ENCODE data around the gene SFTPB.

The SFTPB gene

GRCh38 chr2:85702800-85703199 is 34.8 kb upstream of the SFTPB start:
- DNase-seq (ENCODE audit: low read depth in 2 of 2): no peak

DNA sequence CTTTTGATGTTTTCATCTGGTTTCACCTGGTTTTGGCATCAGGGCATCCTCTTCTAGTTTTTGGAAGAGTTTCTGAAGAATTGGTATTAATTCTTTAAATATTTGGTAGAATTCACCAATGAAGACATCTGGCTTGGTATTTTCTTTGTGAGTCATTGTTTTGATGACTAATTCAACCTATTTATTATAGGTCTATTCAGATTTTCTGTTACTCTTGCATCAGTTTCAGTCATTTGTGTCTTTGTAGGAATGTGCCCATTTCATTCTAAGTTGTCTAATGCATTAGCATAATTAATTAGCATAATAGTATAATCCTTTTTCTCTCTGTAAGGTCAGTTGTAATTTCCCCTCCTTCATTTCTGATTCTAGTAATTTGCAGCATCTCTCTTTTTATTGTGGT is 34.2 kb upstream of the SFTPB start:
- no peak for DNase-seq (ENCODE audit: low read depth in 2 of 2)

- DNase-seq (ENCODE audit: low read depth in 2 of 2): no peak
Observed at GRCh38 chr2:85699325-85699724, 31.3 kb upstream of the SFTPB start.

GRCh38 chr2:85698880-85699254 is 30.9 kb upstream of the SFTPB start:
- DNase-seq (ENCODE audit: low read depth in 2 of 2): no peak

DNA sequence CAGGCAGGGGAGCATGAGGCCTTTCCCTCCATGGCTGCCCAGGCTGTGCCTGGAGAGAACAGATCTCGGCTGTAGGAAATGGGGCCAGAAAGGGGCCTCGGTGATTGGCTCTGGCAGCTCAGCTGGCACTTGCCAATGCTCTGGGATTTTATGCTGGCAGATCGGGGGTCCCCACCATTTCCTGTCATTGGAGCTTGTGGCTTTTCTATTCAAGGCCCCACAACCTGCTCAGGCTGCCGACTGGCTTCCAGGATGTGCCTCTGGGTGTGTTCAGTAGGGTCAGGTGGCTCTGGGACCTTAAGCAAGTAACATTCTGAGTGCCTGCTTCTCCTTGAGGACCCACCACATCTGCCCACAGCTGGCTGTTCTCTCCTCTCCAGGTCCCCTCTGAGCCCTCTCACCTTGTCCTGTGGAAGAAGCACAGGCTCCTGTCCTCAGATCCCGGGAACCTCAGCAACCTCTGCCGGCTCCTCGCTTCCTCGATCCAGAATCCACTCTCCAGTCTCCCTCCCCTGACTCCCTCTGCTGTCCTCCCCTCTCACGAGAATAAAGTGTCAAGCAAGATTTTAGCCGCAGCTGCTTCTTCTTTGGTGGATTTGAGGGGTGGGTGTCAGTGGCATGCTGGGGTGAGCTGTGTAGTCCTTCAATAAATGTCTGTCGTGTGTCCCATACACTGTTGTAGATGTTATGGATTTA is 30.3 kb upstream of the SFTPB start:
- no peak for DNase-seq (ENCODE audit: low read depth in 2 of 2)

GRCh38 chr2:85697716-85698115 is 29.7 kb upstream of the SFTPB start:
- no peak for DNase-seq (ENCODE audit: low read depth in 2 of 2)

DNA sequence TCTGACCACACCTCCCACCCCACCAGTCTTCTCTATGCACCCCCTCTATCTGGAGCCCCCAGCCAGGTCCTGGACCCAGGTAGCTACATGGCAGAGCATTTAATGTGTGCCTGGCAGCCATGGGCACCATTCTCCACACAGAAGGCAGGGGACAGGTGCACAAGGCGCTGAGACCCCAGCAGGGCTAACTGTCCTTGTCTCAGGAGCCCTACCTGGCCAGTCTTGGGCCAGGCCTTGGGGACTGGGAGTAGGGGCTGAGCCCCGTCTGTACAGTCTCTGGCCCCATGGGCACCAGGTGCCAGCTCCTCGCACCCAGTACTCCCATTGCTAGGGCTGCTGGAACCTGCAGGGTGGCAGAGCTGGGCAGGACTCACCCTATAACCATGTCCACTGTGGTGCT is 29.1 kb upstream of the SFTPB start:
- no peak for DNase-seq (ENCODE audit: low read depth in 2 of 2)

DNA sequence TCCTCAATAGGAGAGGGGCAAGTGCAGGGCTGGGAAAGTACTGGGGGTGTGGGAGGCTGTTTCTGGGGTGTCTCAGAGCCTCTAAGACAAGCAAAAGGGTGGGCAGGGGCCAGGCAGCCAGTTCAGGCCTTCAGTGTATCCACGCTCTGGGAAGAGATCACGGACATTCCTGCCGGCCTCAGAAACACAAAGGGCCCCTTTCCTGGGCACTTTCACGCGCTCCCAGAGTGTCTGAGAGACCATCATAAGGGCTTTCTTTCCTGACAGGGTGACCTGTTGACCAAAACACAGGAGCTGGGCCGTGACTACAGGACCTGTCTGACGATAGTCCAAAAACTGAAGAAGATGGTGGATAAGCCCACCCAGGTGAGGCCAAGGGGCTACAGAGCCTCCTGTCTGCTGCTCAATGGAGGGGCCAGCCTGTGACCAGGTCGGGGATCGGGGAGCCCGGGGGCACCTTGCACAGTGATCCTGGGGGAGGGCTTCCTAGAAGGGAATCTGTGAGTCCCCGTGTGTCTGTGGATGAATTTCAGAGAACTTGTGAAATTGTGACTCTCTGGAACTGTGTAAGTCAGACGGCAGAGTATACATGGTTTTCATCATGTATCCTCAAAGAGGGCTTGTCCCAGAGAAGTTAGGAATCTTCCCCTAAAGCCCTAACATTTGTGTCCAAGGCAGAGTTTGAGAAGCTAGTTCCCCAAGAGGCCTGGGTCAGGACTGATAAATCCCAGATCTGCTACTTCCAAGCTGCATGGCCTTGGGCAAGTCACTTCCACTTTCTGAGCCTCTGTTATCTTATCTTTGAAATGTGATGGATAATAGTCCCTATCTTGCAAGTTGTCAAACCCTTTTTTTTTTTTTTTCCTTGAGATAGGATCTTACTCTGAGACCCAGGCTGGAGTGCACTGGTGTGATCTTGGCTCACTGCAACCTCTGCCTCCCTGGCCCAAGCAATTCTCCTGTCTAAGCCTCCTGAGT is 28.0 kb upstream of the SFTPB start:
- DNase-seq (ENCODE audit: low read depth in 2 of 2): no peak

GRCh38 chr2:85695121-85695520 is 27.1 kb upstream of the SFTPB start:
- no peak for DNase-seq (ENCODE audit: low read depth in 2 of 2)

DNA sequence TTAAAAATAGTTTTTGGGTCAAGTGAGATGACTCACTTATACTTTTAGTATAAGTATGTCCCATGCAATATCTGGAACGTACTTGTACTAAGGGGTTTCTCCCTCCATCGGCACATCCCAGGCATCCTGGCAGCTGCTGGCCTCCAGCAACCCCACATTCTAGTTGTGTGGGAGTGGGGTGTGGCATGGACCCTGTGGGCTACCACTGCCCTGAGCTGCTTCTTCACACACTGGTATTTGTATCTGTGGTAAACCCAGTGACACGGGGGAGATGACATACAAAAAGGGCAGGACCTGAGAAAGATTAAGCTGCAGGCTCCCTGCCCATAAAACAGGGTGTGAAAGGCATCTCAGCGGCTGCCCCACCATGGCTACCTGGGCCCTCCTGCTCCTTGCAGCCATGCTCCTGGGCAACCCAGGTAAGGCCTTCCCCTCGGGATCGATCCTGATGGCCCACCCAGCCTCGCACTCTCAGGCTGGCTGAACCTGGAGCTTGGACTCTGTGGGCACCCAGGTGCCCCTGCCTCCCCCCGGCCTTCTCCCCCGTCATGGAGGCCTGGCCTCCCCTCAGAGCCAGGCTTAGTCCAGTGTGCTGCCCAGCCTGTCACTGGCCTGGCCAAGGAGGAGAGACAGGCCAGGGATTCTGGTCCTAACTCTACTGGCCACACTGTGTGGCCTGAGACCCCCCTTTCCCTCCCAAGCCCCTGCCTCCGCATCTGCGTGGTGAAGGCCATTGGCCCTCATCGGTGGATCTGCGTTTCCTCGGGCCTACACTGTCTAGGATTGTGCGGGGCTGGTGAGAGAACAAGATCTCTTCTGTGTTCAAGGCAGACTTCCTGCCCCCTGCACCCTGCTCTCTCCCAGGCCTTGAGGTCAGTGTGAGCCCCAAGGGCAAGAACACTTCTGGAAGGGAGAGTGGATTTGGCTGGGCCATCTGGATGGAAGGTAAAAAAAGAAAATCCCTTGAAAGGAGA is 26.3 kb upstream of the SFTPB start, which contains the start of gene GNLY:
Gene GNLY, plus strand, starts transcription at position 307 of the 974 bp plus-strand sequence. Its CDS starts 61 bp downstream, at position 368.
- no peak for DNase-seq (ENCODE audit: low read depth in 2 of 2)

GRCh38 chr2:85692039-85692645 is 24.1 kb upstream of the SFTPB start:
- DNase-seq (ENCODE audit: low read depth in 2 of 2): no peak

DNA sequence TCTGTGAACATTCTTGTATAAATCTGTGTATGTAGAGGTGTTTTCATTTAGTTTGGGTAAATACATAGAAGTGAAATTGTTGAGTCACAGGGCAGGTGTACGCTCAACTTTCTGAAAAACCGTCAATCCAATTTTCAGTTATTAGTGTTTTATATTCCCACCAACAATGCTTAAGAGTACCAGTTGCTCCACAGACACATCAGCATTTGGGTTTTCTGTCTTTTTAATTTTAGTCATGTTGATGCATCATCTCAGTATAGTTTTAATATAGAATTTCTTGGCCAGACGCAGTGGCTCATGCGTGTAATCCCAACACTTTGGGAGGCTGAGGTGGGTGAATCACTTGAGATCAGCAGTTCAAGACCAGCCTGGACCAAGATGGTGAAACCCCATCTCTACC is 22.9 kb upstream of the SFTPB start:
- DNase-seq (ENCODE audit: low read depth in 2 of 2): no peak

GRCh38 chr2:85684806-85685205 is 16.8 kb upstream of the SFTPB start:
- DNase-seq (ENCODE audit: low read depth in 2 of 2): no peak

DNA sequence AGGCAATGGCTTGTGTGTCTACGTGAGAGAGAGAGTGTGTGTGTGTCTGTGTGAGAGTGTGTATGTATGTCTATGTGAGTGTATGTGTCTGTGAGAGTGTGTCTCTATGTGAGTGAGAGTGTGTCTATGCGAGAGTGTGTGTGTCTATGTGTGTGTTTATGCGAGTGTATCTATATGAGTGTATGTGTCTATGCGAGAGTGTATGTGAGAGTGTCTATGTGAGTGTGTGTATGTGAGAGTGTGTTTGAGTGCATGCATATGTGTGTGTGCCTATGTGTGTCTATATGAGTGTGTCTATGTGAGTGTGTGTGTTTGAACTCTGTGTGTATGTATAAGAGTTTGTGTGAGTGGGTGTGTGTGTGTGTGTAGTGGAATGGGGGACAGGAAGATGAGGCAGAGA is 16.4 kb upstream of the SFTPB start:
- DNase-seq (ENCODE audit: low read depth in 2 of 2): no peak

DNA sequence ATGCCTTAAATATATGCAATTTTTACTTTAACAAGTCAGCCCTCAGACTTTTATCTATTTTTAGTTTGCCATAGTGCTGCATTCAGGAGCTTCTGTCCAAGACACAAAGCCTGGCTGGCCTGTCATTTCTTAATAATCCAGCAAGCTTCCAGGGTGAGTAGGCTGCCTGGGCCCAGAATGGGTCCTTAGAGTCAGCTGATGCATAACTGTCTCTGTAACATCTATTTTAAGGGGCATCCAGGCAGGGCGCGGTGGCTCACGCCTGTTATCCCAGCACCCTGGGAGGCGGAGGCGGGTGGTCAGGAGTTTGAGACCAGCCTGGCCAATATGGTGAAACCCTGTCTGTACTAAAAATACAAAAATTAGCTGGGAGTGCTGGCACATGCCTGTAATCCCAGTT is 14.4 kb upstream of the SFTPB start:
- DNase-seq (ENCODE audit: low read depth in 2 of 2): no peak

- DNase-seq (ENCODE audit: low read depth in 2 of 2): no peak
Observed at GRCh38 chr2:85681776-85682175, 13.8 kb upstream of the SFTPB start.

GRCh38 chr2:85681372-85681763 is 13.4 kb upstream of the SFTPB start:
- no peak for DNase-seq (ENCODE audit: low read depth in 2 of 2)

- DNase-seq (ENCODE audit: low read depth in 2 of 2): no peak
Observed at GRCh38 chr2:85680707-85681371, 12.8 kb upstream of the SFTPB start.

DNA sequence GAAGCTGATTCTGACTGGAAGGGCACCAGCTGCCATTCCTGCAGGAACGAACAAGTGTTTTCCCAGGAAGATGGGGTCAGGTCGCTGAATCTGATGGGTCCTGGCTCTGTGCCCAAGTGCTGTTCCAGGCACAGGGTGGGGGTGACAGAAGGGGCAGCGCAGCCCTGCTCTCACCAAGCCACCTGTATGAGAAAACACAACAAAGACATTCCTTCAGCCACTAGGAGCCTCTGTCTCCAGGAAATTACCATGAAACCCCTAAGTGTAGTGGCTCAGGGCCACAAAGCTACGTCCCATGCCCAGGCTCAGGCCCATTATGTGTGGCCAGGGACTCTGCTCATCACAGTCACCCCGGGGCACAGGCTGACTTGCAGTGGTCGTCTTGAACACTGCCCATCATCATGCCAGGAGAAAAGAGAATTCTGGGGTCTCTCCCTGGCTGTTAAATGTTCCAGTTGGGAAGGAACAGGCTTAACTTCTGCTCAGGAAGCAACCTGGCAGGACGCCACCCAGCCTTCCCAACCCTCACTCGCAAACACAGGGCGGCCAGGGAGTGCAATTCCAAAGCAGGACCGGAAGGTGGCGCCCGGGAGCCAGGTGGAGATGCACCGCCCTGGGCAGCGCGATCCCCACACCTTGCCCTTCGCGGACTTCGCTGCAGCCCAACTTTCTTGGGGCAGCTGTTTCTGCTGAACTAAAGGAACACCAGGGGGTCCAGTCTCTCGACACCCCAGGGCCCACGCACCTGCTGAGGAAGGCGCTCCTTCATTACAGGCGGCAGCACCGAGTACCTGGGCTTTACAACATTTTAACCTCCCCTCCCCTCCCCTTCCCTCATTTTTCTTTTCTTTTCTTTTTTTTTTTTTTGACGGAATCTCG is 11.0 kb upstream of the SFTPB start:
- peak; percentile 53 to 56 for DNase-seq (ENCODE audit: low read depth in 2 of 2)

GRCh38 chr2:85678377-85678776 is 10.4 kb upstream of the SFTPB start:
- DNase-seq (ENCODE audit: low read depth in 2 of 2): no peak

Measured in stimulated activated CD8-positive, alpha-beta memory T cell treated with anti-CD3 and anti-CD28 coated beads, Interleukin-2, amount 100 ng/mL, for 1 hour (primary cell).